K562 (cell line): ENCODE results near the gene HRCT1. TPM values are rescaled to one million over a fixed set of nuclear protein-coding genes. Genes with fewer than 3 reads are reported as not detected.

Experiments used
- ATAC-seq: fragments of 200-7000 bp; cut with Tn5 transposase; 3 replicates; pipeline ENCODE4 v1.9.1; 2020; ENCODE audit warnings: moderate library complexity
- BruUV-seq: library from RNA; stranded (reverse); fragments of 400-500 nt; replicated peaks from 2 replicates; lab custom pipeline; 2021; lab: Mats Ljungman, UMichigan
- CTCF ChIA-PET: fragments of 300-600 bp; formaldehyde crosslinking; extraction: SDS; loops from one replicate; lab custom pipeline; 2021; ENCODE audit warnings: low intra/inter-chr PET ratio; lab: Yijun Ruan, JAX
- POLR2A ChIA-PET: fragments of 300-600, 350-650 bp; sonication (Branson Sonifier 250); formaldehyde crosslinking; extraction: SDS; loops from one replicate; lab custom pipeline; 2021; ENCODE audit warnings: antibody characterized with exemption, inconsistent platforms; lab: Yijun Ruan, JAX
- DNase-seq, 4 experiments: peaks; one replicate each; pipeline versions ENCODE4 v3.0.0 to v3.0.0-alpha.2; 2011 to 2018; ENCODE audit warnings: low spot score in 3 of 4, mixed read lengths in 3 of 4; ENCODE audit errors: extremely low read depth in 1 of 4
- FAIRE-seq: peaks from 2 replicates; lab custom pipeline; 2011; peaks lifted over from hg19 to GRCh38; lab: Jason Lieb, UNC
- H2AFZ ChIP-seq: 2 replicates; pipeline ENCODE4 v1.6.0; 2011; ENCODE audit warnings: low read depth, low read length, control low read depth, inconsistent platforms
- H3K27ac ChIP-seq: fragments of 200-600 bp; 3 replicates; pipeline ENCODE4 v1.8.0; 2011; ENCODE audit warnings: low read depth, mild to moderate bottlenecking, control low read depth, inconsistent platforms, low read length, moderate library complexity, mixed read lengths; ENCODE audit errors: extremely low read depth
- H3K27me3 ChIP-seq, 2 experiments: fragments of 300-600 bp in 1 of 2; 2 replicates in 1 of 2; 3 replicates in 1 of 2; pipeline versions ENCODE4 v1.6.0 to v1.8.0; 2011; ENCODE audit warnings: inconsistent platforms in 2 of 2, low read length in 2 of 2, mild to moderate bottlenecking in 1 of 2, mixed read lengths in 1 of 2, moderate library complexity in 1 of 2; ENCODE audit not compliant: control insufficient read depth in 2 of 2, insufficient read depth in 2 of 2
- H3K36me3 ChIP-seq: fragments of 300-600 bp; 3 replicates; pipeline ENCODE4 v1.8.0; 2011; ENCODE audit warnings: mild to moderate bottlenecking, low read length, inconsistent platforms; ENCODE audit not compliant: control insufficient read depth, insufficient read depth
- H3K4me1 ChIP-seq, 2 experiments: fragments of 200-600 bp in 1 of 2; replicated peaks in 1 of 2; 2 replicates in 1 of 2; 3 replicates in 1 of 2; pipeline versions ENCODE4 v1.5.1 to v1.8.0; 2011; ENCODE audit warnings: inconsistent platforms in 2 of 2, low read length in 2 of 2, mild to moderate bottlenecking in 1 of 2, mixed read lengths in 1 of 2, moderate library complexity in 1 of 2; ENCODE audit not compliant: control insufficient read depth in 2 of 2, insufficient read depth in 2 of 2
- H3K4me2 ChIP-seq: 2 replicates; pipeline ENCODE4 v1.6.1; 2011; ENCODE audit warnings: low read length, control low read depth, inconsistent platforms, mixed read lengths; ENCODE audit not compliant: insufficient read depth
- H3K4me3 ChIP-seq: fragments of 200-600 bp; sonication (generic), shearing (Covaris generic); 2 replicates; pipeline ENCODE4 v1.5.1; 2016; ENCODE audit warnings: control low read depth, inconsistent platforms
- H3K79me2 ChIP-seq: fragments of 200-600 bp; 3 replicates; pipeline ENCODE4 v1.8.0; 2011; ENCODE audit warnings: low read length, inconsistent platforms; ENCODE audit not compliant: control insufficient read depth, insufficient read depth
- H3K9ac ChIP-seq, 2 experiments: 2 replicates each; pipeline versions ENCODE4 v1.6.0 to v1.6.1; 2011; ENCODE audit warnings: low read depth in 2 of 2, low read length in 2 of 2, control low read depth in 1 of 2, inconsistent platforms in 1 of 2, mild to moderate bottlenecking in 1 of 2, mixed read lengths in 1 of 2; ENCODE audit not compliant: insufficient read depth in 1 of 2
- H3K9me1 ChIP-seq: one replicate; pipeline ENCODE4 v1.6.0; 2011; ENCODE audit warnings: inconsistent platforms, mild to moderate bottlenecking, low read length, moderate library complexity; ENCODE audit not compliant: control insufficient read depth, insufficient read depth
- H3K9me3 ChIP-seq: replicated peaks from 2 replicates; pipeline ENCODE4 v1.5.1; 2011; ENCODE audit warnings: low read depth, low read length, inconsistent platforms; ENCODE audit not compliant: control insufficient read depth, insufficient read depth
- H4K20me1 ChIP-seq: replicated peaks from 2 replicates; pipeline ENCODE4 v1.6.1; 2011; ENCODE audit warnings: low read length, inconsistent platforms, mixed read lengths; ENCODE audit not compliant: control insufficient read depth, insufficient read depth
- L3MBTL2 ChIP-seq: fragments of 450-650 bp; IDR thresholded peaks from 2 replicates; pipeline ENCODE4 v1.6.1; 2016; ENCODE audit warnings: mild to moderate bottlenecking, moderate library complexity
- LEF1 ChIP-seq: fragments of 450-650 bp; IDR thresholded peaks from 2 replicates; pipeline ENCODE4 v1.6.1; 2016; ENCODE audit warnings: mild to moderate bottlenecking
- MEIS2 ChIP-seq: fragments of 450-650 bp; IDR thresholded peaks from 2 replicates; pipeline ENCODE4 v1.6.1; 2014; ENCODE audit warnings: mild to moderate bottlenecking; ENCODE audit not compliant: partially characterized antibody
- NBN ChIP-seq: fragments of 450-650 bp; IDR thresholded peaks from 2 replicates; pipeline ENCODE4 v1.6.1; 2016; ENCODE audit warnings: low read depth, mild to moderate bottlenecking
- RAD21 ChIP-seq, 2 experiments: fragments of 250-450 bp in 1 of 2; fragments of 450-650 bp in 1 of 2; sonication (Bioruptor Pico) in 1 of 2; formaldehyde crosslinking in 1 of 2; IDR thresholded peaks in 1 of 2; conservative IDR thresholded peaks in 1 of 2; 2 replicates each; pipeline versions ENCODE4 v1.4.0 to v1.8.0; 2020 to 2022; ENCODE audit warnings: mild to moderate bottlenecking in 2 of 2, moderate library complexity in 1 of 2
- SMAD3 ChIP-seq: fragments of 450-650 bp; formaldehyde crosslinking; conservative IDR thresholded peaks from 2 replicates; pipeline ENCODE4 v1.4.0; 2020; ENCODE audit warnings: mild to moderate bottlenecking
- SPI1 ChIP-seq: IDR thresholded peaks from 2 replicates; pipeline ENCODE4 v1.6.1; 2011; ENCODE audit warnings: low read depth, low read length, control low read depth, borderline replicate concordance
- TRIM24 ChIP-seq, 2 experiments: fragments of 450-650 bp; IDR thresholded peaks; 2 replicates each; pipeline ENCODE4 v1.6.1; 2016
- WHSC1 ChIP-seq: IDR thresholded peaks from one replicate; pipeline ENCODE4 v1.6.1; 2012; ENCODE audit warnings: low read length, control low read depth, inconsistent platforms
- ZNF165 ChIP-seq: fragments of 250-450 bp; sonication (Bioruptor Pico); IDR thresholded peaks from 2 replicates; pipeline ENCODE4 v1.4.0; 2020; ENCODE audit warnings: borderline replicate concordance
- ZNF217 ChIP-seq: sonication (generic); formaldehyde crosslinking; IDR thresholded peaks from 2 replicates; pipeline ENCODE4 v1.8.0; 2022; ENCODE audit warnings: mild to moderate bottlenecking, missing genetic modification reagents
- ZNF384 ChIP-seq: IDR thresholded peaks from 2 replicates; pipeline ENCODE4 v1.6.1; 2012; ENCODE audit warnings: low read depth, low read length, improper control_type of control experiment
- ZNF431 ChIP-seq: sonication (generic); formaldehyde crosslinking; IDR thresholded peaks from 2 replicates; pipeline ENCODE4 v1.8.0; 2022; ENCODE audit warnings: mild to moderate bottlenecking, missing genetic modification reagents
- WGBS: fragments of 100-300 bp; shearing (Covaris generic); methylation state at CpG from one replicate; pipeline ENCODE4 v1.1.6; 2016; ENCODE audit warnings: low coverage, mixed read lengths; ENCODE audit not compliant: insufficient coverage; ENCODE audit errors: missing lambda C conversion rate; 5-methylcytosine and 5-hydroxymethylcytosine counted together
- in situ Hi-C: fragments of 300-500 bp; cut with MboI; formaldehyde crosslinking; loops from 4 replicates; pipeline ENCODE4 v1.15.0; 2018; ENCODE audit warnings: inconsistent platforms, mixed read lengths
- intact Hi-C: fragments of 100-400 bp; cut with micrococcal nuclease; formaldehyde crosslinking; loops from 2 replicates; pipeline ENCODE4 v1.14.2; 2022
- polyA plus RNA-seq, 8 experiments: library from polyadenylated mRNA; depleted of rRNA in 4 of 8; stranded (reverse) in 5 of 8; unstranded in 3 of 8; fragments of >200 nt; fragmentation: Nextera tagmentation in 2 of 8; fragmentation: Illumina TruSeq in 1 of 8; extraction: Ambion mirVana in 2 of 8; extraction: Trizol in 1 of 8; gene quantifications; 2 replicates each; pipeline versions ENCODE4 v1.2.1 to v1.2.3, GENCODE V29; 2011 to 2014; ENCODE audit warnings: inconsistent platforms in 1 of 8, missing spikeins in 1 of 8
- total RNA-seq, 7 experiments: library from RNA; depleted of rRNA in 6 of 7; stranded (reverse); fragments of >200 nt in 6 of 7; fragmentation: Illumina TruSeq in 2 of 7; extraction: Trizol in 2 of 7; gene quantifications; 2 replicates each; pipeline versions ENCODE4 v1.2.1 to v1.2.3, GENCODE V29; 2011 to 2021; ENCODE audit warnings: low replicate concordance in 1 of 7
- TF ChIP-seq, protein P1 (sequence below), 2 experiments: fragments of 450-650 bp; conservative IDR thresholded peaks; 2 replicates each; pipeline ENCODE4 v1.6.1; 2017; ENCODE audit warnings: mild to moderate bottlenecking in 2 of 2, moderate library complexity in 2 of 2
- TF ChIP-seq, protein P2 (sequence below), 3 experiments: fragments of 200-800 bp in 1 of 3; fragments of 250-450 bp in 1 of 3; fragments of 450-650 bp in 1 of 3; sonication (Bioruptor Pico) in 1 of 3; sonication (Bioruptor generic) in 1 of 3; formaldehyde crosslinking in 1 of 3; IDR thresholded peaks; 2 replicates each; pipeline versions ENCODE4 v1.6.1 to v1.8.0; 2016 to 2022; ENCODE audit warnings: mild to moderate bottlenecking in 2 of 3, missing genetic modification characterization in 2 of 3, missing compliant biosample characterization in 1 of 3, moderate library complexity in 1 of 3

HRCT1 gene
- total and polyA plus RNA-seq, 9 of the 15 experiments (the other 6 are each of a cell fraction or from before 2014, with no cell fraction given) = 0.40 TPM; not detected in 8

DNA sequence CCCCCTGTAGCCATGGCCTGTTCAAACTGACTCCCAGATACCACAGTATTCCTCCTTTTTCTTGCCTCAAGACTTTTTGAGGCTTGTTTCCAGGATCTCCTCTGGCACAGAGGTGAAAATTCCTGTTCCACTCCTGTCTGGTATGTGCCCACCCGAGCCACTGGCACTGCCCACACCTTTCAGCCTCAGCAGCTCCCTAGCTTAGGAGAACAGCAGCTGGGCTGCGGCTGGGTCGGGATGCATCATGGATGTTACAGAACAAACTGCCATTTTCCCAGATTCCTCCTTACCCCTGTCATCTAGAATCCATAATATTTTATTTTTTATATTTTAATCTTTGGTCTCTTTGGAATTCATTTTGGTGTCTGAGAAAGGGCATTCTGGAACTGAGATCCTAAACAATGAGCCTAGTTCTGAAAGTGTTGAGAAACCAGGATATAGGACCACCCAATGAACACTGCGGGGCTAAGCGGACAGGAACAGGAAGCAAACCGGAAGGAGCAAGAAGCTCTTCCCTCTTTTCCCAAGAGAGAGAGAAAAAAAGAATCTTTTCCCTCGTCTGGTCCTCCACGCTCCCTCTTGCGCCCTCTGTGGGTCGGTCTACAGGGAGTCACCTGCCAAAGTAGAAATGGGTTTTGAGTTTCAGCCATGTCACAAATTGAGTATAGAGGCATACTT lies 39.5 kb downstream of the HRCT1 start:
- ChIA-PET POLR2A (interaction anchor here (2.2 kb wide), 1 partner anchor 21 kb away, joined by 16 read pairs; no protein-coding TSS in a partner anchor), CTCF (interaction anchor here (0.9 to 1.7 kb wide), 2 partner anchors 34 to 42 kb away, joined by 5 to 6 read pairs; no protein-coding TSS in a partner anchor)
- no peaks in the 10 kb centered on the region for H3K9me3 ChIP-seq
- peak overlapping the region; percentile 74 for H2AFZ ChIP-seq
- H3K4me1 ChIP-seq = peaks cover 2 to 3% of the 10 kb centered on the region in 2 experiments; a peak in 3 of 5 replicates
- no peaks in the 10 kb centered on the region; the same call in 2 of the 3 replicates for H3K36me3 ChIP-seq
- peak; percentile 76 to 86 (median 78) for DNase-seq
- H4K20me1 ChIP-seq = no peaks in the 10 kb centered on the region
- H3K4me2 ChIP-seq = peak overlapping the region; percentile 17; the same call in 1 of the 2 replicates
- no TSS peak for BruUV-seq
- no peak overlapping the region for H3K4me3 ChIP-seq
- FAIRE-seq = peak; percentile 93
- no peak overlapping the region; the same call in 2 of the 3 replicates for H3K27ac ChIP-seq
- in situ Hi-C loops = loop anchor here (5.0 kb wide), 1 partner anchor 43 kb away; no protein-coding TSS in a partner anchor
- peak; percentile 87 for ATAC-seq
- H3K9me1 ChIP-seq = no peaks in the 10 kb centered on the region
- 21% methylated on average over 10 of the region's 10 CpGs for WGBS
- intact Hi-C loops = loop anchor here (2.0 kb wide), 1 partner anchor 43 kb away; no protein-coding TSS in a partner anchor
- no peak overlapping the region for H3K9ac ChIP-seq
- no peaks in the 10 kb centered on the region for H3K27me3 ChIP-seq
- H3K79me2 ChIP-seq = no peaks in the 10 kb centered on the region
- TF ChIP-seq L3MBTL2 = 0 out of 2 replicates have a peak, but pooled peaks have one; percentile 51
- TF ChIP-seq ZNF384 = peak; percentile 76
- TF ChIP-seq SPI1 = peak; percentile 63; the same call in 1 of the 2 replicates
- no peak for TF ChIP-seq SMAD3 (CRISPR knock-in tag)
- TF ChIP-seq LEF1 = peak; percentile 24; the same call in 1 of the 2 replicates
- TF ChIP-seq NBN = peak; percentile 46; the same call in 1 of the 2 replicates
- 0 out of 4 replicates have a peak, but pooled peaks of 1 of the 2 experiments have one; percentile 6 for TF ChIP-seq TRIM24 (IDR thresholded peaks at IDR 0.05)
- no peak for TF ChIP-seq ZNF431 (CRISPR knock-in tag)
- no peak for TF ChIP-seq WHSC1
- TF ChIP-seq, protein P1, sequence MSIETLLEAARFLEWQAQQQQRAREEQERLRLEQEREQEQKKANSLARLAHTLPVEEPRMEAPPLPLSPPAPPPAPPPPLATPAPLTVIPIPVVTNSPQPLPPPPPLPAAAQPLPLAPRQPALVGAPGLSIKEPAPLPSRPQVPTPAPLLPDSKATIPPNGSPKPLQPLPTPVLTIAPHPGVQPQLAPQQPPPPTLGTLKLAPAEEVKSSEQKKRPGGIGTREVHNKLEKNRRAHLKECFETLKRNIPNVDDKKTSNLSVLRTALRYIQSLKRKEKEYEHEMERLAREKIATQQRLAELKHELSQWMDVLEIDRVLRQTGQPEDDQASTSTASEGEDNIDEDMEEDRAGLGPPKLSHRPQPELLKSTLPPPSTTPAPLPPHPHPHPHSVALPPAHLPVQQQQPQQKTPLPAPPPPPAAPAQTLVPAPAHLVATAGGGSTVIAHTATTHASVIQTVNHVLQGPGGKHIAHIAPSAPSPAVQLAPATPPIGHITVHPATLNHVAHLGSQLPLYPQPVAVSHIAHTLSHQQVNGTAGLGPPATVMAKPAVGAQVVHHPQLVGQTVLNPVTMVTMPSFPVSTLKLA (conservative IDR thresholded peaks at IDR 0.05) = 0 out of 4 replicates have a peak, but pooled peaks of 1 of the 2 experiments have one; percentile 22
- TF ChIP-seq RAD21 (CRISPR knock-in tag; conservative IDR thresholded peaks at IDR 0.05 in 1 of 2, IDR thresholded peaks at IDR 0.05 in 1 of 2) = peak; percentile 76 to 79
- TF ChIP-seq MEIS2 = peak; percentile 6
- no peak for TF ChIP-seq ZNF165
- no peak for TF ChIP-seq ZNF217 (CRISPR knock-in tag)
- TF ChIP-seq, protein P2, sequence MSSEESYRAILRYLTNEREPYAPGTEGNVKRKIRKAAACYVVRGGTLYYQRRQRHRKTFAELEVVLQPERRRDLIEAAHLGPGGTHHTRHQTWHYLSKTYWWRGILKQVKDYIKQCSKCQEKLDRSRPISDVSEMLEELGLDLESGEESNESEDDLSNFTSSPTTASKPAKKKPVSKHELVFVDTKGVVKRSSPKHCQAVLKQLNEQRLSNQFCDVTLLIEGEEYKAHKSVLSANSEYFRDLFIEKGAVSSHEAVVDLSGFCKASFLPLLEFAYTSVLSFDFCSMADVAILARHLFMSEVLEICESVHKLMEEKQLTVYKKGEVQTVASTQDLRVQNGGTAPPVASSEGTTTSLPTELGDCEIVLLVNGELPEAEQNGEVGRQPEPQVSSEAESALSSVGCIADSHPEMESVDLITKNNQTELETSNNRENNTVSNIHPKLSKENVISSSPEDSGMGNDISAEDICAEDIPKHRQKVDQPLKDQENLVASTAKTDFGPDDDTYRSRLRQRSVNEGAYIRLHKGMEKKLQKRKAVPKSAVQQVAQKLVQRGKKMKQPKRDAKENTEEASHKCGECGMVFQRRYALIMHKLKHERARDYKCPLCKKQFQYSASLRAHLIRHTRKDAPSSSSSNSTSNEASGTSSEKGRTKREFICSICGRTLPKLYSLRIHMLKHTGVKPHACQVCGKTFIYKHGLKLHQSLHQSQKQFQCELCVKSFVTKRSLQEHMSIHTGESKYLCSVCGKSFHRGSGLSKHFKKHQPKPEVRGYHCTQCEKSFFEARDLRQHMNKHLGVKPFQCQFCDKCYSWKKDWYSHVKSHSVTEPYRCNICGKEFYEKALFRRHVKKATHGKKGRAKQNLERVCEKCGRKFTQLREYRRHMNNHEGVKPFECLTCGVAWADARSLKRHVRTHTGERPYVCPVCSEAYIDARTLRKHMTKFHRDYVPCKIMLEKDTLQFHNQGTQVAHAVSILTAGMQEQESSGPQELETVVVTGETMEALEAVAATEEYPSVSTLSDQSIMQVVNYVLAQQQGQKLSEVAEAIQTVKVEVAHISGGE (CRISPR knock-in tag; IDR thresholded peaks at IDR 0.05) = 0 out of 6 replicates have a peak, but pooled peaks of 1 of the 3 experiments have one; percentile 26
